GM12878 (cell line): ENCODE measurements around the gene INO80E. TPM values are rescaled to one million over a fixed set of nuclear protein-coding genes. Genes with fewer than 3 reads are reported as not detected.

ENCODE experiments used
- BACH1 ChIP-seq: fragments of 450-650 bp; IDR thresholded peaks from 2 replicates; pipeline ENCODE4 v1.6.1; 2017; ENCODE audit warnings: mild to moderate bottlenecking, borderline replicate concordance
- CBX3 ChIP-seq: fragments of 200-600 bp; sonication (generic); IDR thresholded peaks from 2 replicates; pipeline ENCODE4 v1.6.1; 2016; ENCODE audit warnings: low read depth, borderline replicate concordance
- DPF2 ChIP-seq: fragments of 450-650 bp; IDR thresholded peaks from 2 replicates; pipeline ENCODE4 v1.6.1; 2017; ENCODE audit warnings: mild to moderate bottlenecking
- E2F8 ChIP-seq: fragments of 450-650 bp; IDR thresholded peaks from 2 replicates; pipeline ENCODE4 v1.6.1; 2018; ENCODE audit warnings: mild to moderate bottlenecking, low read depth, moderate library complexity; ENCODE audit not compliant: partially characterized antibody
- E4F1 ChIP-seq: fragments of 450-650 bp; IDR thresholded peaks from 2 replicates; pipeline ENCODE4 v1.6.1; 2018; ENCODE audit warnings: borderline replicate concordance, mild to moderate bottlenecking; ENCODE audit not compliant: partially characterized antibody
- EP300 ChIP-seq, 2 experiments: fragments of 150-350 bp in 1 of 2; IDR thresholded peaks; 2 replicates each; pipeline ENCODE4 v1.6.1; 2011 to 2012; ENCODE audit warnings: low read depth in 2 of 2, low read length in 2 of 2, borderline replicate concordance in 1 of 2, improper control_type of control experiment in 1 of 2, inconsistent platforms in 1 of 2; ENCODE audit not compliant: control insufficient read depth in 1 of 2
- ESRRA ChIP-seq: IDR thresholded peaks from 2 replicates; pipeline ENCODE4 v1.6.1; 2012; ENCODE audit warnings: mild to moderate bottlenecking, low read length, improper control_type of control experiment
- GATAD2B ChIP-seq: fragments of 450-650 bp; conservative IDR thresholded peaks from 2 replicates; pipeline ENCODE4 v1.6.1; 2017; ENCODE audit warnings: low read depth, mild to moderate bottlenecking, moderate library complexity
- KLF5 ChIP-seq: fragments of 450-650 bp; IDR thresholded peaks from 2 replicates; pipeline ENCODE4 v1.6.1; 2014; ENCODE audit warnings: mild to moderate bottlenecking; ENCODE audit not compliant: partially characterized antibody
- MXI1 ChIP-seq: fragments of 150-350 bp; IDR thresholded peaks from 2 replicates; pipeline ENCODE4 v1.6.1; 2011; ENCODE audit warnings: low read depth, mild to moderate bottlenecking, inconsistent platforms, low read length, improper control_type of control experiment
- MYB ChIP-seq: fragments of 150-350 bp; IDR thresholded peaks from 2 replicates; pipeline ENCODE4 v1.6.1; 2014; ENCODE audit warnings: mild to moderate bottlenecking, low read depth, low read length, borderline replicate concordance
- RB1 ChIP-seq: fragments of 450-650 bp; formaldehyde crosslinking; IDR thresholded peaks from 2 replicates; pipeline ENCODE4 v1.6.1; 2017; ENCODE audit warnings: mild to moderate bottlenecking, borderline replicate concordance
- STAT1 ChIP-seq: fragments of 450-650 bp; conservative IDR thresholded peaks from 2 replicates; pipeline ENCODE4 v1.6.1; 2014; ENCODE audit warnings: antibody characterized with exemption, mild to moderate bottlenecking
- polyA plus RNA-seq, 11 experiments: library from polyadenylated mRNA; depleted of rRNA in 4 of 11; unstranded in 6 of 11; stranded (reverse) in 5 of 11; fragments of >200 nt; fragmentation: Nextera tagmentation in 4 of 11; fragmentation: Illumina TruSeq in 1 of 11; extraction: Ambion mirVana in 4 of 11; extraction: Trizol in 1 of 11; gene quantifications; 1 replicate in 1 of 11; 2 replicates in 10 of 11; pipeline versions ENCODE4 v1.2.1 to v1.2.3, GENCODE V29; 2011 to 2016; ENCODE audit warnings: inconsistent platforms in 2 of 11, missing spikeins in 2 of 11, low read depth in 1 of 11
- total RNA-seq, 4 experiments: library from RNA; depleted of rRNA in 3 of 4; stranded (reverse); fragments of >200 nt in 3 of 4; fragmentation: Illumina TruSeq in 1 of 4; extraction: Trizol in 1 of 4; gene quantifications; 2 replicates each; pipeline versions ENCODE4 v1.2.1 to v1.2.3, GENCODE V29; 2013 to 2021
- TF ChIP-seq, protein P1 (sequence below): fragments of 450-650 bp; conservative IDR thresholded peaks from 2 replicates; pipeline ENCODE4 v1.6.1; 2017; ENCODE audit warnings: mild to moderate bottlenecking, moderate library complexity
- TF ChIP-seq, protein P2 (sequence below): fragments of 450-650 bp; IDR thresholded peaks from 2 replicates; pipeline ENCODE4 v1.6.1; 2016; ENCODE audit warnings: mild to moderate bottlenecking, moderate library complexity, borderline replicate concordance
- TF ChIP-seq, protein P3 (sequence below): IDR thresholded peaks from 2 replicates; pipeline ENCODE4 v1.6.1; 2011; ENCODE audit warnings: low read depth, mild to moderate bottlenecking, low read length, moderate library complexity, borderline replicate concordance; ENCODE audit errors: extremely low read depth

The INO80E gene
- total and polyA plus RNA-seq, 10 of the 15 experiments (the other 5 are each of a cell fraction or from before 2014, with no cell fraction given) = 0.39 to 74.0 (median 33.0) TPM

DNA sequence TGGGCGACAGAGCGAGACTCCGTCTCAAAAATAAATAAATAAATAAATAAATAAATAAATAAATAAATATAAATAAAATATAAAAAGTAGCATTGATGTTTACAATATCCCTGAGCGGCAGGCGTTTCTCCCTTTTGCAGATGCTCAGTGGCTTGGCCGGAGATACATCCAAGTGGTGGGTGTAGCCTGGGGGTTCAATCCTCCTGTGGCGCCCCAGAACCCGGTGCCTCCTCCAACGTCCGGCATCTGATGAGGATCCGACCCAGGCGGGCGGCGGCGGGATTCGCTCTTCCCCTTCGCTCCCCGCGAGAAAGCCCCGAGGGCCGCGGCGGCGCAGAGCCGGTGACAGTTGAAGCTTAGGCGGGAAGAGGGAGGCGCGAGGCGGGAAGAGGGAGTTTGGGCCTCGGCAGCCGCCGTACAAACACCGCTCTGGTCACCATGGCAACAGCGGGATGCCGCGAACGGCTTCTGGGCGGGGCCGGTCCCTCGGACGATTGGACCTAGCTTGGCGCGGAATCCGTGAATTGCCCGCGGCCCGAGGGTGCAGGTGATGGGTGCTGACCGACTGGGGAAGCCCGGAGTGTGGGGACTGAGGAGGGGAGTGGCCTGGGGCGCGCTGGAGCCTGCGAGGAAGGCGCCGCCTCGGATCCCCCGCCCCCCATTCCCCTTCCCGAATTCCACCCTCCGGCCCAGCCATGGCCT is 56.8 kb downstream of the INO80E start (continued):
- TF ChIP-seq, protein P1, sequence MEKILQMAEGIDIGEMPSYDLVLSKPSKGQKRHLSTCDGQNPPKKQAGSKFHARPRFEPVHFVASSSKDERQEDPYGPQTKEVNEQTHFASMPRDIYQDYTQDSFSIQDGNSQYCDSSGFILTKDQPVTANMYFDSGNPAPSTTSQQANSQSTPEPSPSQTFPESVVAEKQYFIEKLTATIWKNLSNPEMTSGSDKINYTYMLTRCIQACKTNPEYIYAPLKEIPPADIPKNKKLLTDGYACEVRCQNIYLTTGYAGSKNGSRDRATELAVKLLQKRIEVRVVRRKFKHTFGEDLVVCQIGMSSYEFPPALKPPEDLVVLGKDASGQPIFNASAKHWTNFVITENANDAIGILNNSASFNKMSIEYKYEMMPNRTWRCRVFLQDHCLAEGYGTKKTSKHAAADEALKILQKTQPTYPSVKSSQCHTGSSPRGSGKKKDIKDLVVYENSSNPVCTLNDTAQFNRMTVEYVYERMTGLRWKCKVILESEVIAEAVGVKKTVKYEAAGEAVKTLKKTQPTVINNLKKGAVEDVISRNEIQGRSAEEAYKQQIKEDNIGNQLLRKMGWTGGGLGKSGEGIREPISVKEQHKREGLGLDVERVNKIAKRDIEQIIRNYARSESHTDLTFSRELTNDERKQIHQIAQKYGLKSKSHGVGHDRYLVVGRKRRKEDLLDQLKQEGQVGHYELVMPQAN = peak; percentile 95
- TF ChIP-seq, protein P2, sequence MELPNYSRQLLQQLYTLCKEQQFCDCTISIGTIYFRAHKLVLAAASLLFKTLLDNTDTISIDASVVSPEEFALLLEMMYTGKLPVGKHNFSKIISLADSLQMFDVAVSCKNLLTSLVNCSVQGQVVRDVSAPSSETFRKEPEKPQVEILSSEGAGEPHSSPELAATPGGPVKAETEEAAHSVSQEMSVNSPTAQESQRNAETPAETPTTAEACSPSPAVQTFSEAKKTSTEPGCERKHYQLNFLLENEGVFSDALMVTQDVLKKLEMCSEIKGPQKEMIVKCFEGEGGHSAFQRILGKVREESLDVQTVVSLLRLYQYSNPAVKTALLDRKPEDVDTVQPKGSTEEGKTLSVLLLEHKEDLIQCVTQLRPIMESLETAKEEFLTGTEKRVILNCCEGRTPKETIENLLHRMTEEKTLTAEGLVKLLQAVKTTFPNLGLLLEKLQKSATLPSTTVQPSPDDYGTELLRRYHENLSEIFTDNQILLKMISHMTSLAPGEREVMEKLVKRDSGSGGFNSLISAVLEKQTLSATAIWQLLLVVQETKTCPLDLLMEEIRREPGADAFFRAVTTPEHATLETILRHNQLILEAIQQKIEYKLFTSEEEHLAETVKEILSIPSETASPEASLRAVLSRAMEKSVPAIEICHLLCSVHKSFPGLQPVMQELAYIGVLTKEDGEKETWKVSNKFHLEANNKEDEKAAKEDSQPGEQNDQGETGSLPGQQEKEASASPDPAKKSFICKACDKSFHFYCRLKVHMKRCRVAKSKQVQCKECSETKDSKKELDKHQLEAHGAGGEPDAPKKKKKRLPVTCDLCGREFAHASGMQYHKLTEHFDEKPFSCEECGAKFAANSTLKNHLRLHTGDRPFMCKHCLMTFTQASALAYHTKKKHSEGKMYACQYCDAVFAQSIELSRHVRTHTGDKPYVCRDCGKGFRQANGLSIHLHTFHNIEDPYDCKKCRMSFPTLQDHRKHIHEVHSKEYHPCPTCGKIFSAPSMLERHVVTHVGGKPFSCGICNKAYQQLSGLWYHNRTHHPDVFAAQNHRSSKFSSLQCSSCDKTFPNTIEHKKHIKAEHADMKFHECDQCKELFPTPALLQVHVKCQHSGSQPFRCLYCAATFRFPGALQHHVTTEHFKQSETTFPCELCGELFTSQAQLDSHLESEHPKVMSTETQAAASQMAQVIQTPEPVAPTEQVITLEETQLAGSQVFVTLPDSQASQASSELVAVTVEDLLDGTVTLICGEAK = 0 out of 2 replicates have a peak, but pooled peaks have one; percentile 41
- TF ChIP-seq E2F8 (peak; percentile 68), KLF5 (peak; percentile 45), ESRRA (no peak), STAT1 (no peak), CBX3 (no peak), EP300 (IDR thresholded peaks at IDR 0.05; ENCODE audit: borderline replicate concordance in 1 of 2, control insufficient read depth in 1 of 2, low read depth in 2 of 2, low read length in 2 of 2) (peak in 1 of 2 experiments; percentile 49; a peak in 1 of 4 replicates), E4F1 (peak; percentile 43), GATAD2B (peak; percentile 56; the same call in 1 of the 2 replicates), MXI1 (peak; percentile 92), DPF2 (peak; percentile 58; the same call in 1 of the 2 replicates), BACH1 (peak; percentile 53; the same call in 1 of the 2 replicates), RB1 (peak; percentile 100), MYB (peak; percentile 85)
- TF ChIP-seq, protein P3, sequence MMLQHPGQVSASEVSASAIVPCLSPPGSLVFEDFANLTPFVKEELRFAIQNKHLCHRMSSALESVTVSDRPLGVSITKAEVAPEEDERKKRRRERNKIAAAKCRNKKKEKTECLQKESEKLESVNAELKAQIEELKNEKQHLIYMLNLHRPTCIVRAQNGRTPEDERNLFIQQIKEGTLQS = no peak
